ENCODE measurements around the gene CDC42EP4. TPM values are rescaled to one million over a fixed set of nuclear protein-coding genes. Genes with fewer than 3 reads are reported as not detected.
"Not testable (repeated sequence)": the region's sequence is repeated elsewhere in the genome, so short reads cannot be mapped to it uniquely, and the experiment has no call there.

Gene CDC42EP4
- total RNA-seq, 4 donors from 2014 or later, result 33.0 to 94.6 (median 69.7) TPM

GRCh38 chr17:73337330-73337710, 25.5 kb upstream of the CDC42EP4 start:
- intact Hi-C loops (cut with DNase I; ENCODE audit: low total_unique reads), result no loop called here
- DNase-seq (ENCODE audit: low spot score in 2 of 2), result no peak
- no peak for TF ChIP-seq POLR2A (IDR thresholded peaks at IDR 0.05)
- no peak for TF ChIP-seq CTCF (IDR thresholded peaks at IDR 0.05)
- 83 to 84% methylated on average over 4 of the region's 4 CpGs for WGBS, 2 donors
- H3K4me3 ChIP-seq (ENCODE audit: low read depth, poor library complexity, severe bottlenecking), result no peak overlapping the region

- H3K4me3 ChIP-seq (ENCODE audit: low read depth, poor library complexity, severe bottlenecking), result no peak overlapping the region
- no peak for DNase-seq (ENCODE audit: low spot score in 2 of 2)
- no peak for TF ChIP-seq CTCF (IDR thresholded peaks at IDR 0.05)
- no peak for TF ChIP-seq POLR2A (IDR thresholded peaks at IDR 0.05)
- intact Hi-C loops (cut with DNase I; ENCODE audit: low total_unique reads), result no loop called here
- WGBS, 2 donors, result 74 to 77% methylated on average over 13 of the region's 13 CpGs
These were observed 24.9 kb upstream of the CDC42EP4 start for GRCh38 chr17:73336408-73337329.

GRCh38 chr17:73335591-73336407, 24.0 kb upstream of the CDC42EP4 start:
- TF ChIP-seq CTCF (IDR thresholded peaks at IDR 0.05), result no peak
- no peak for TF ChIP-seq POLR2A (IDR thresholded peaks at IDR 0.05)
- 64 to 68% methylated on average over 12 of the region's 12 CpGs for WGBS, 2 donors
- no peak for DNase-seq (ENCODE audit: low spot score in 2 of 2)

GRCh38 chr17:73334771-73335513, 23.1 kb upstream of the CDC42EP4 start:
- TF ChIP-seq CTCF (IDR thresholded peaks at IDR 0.05) (no peak), POLR2A (IDR thresholded peaks at IDR 0.05) (no peak)
- H3K4me3 ChIP-seq (ENCODE audit: low read depth, poor library complexity, severe bottlenecking), result no peak overlapping the region
- no peak for DNase-seq (ENCODE audit: low spot score in 2 of 2)
- 62 to 66% methylated on average over 12 of the region's 12 CpGs for WGBS, 2 donors
- intact Hi-C loops (cut with DNase I; ENCODE audit: low total_unique reads), result no loop called here

More at GRCh38 chr17:73335591-73336407, 24.0 kb upstream of the CDC42EP4 start:
- intact Hi-C loops (cut with DNase I; ENCODE audit: low total_unique reads), result no loop called here
- H3K4me3 ChIP-seq (ENCODE audit: low read depth, poor library complexity, severe bottlenecking), result no peak overlapping the region

- DNase-seq (ENCODE audit: low spot score in 2 of 2); H3K4me3 ChIP-seq (ENCODE audit: low read depth, poor library complexity, severe bottlenecking); intact Hi-C loops (cut with DNase I; ENCODE audit: low total_unique reads): not testable (repeated sequence)
- WGBS, 2 donors, result 44 to 57% methylated on average over 9 of the region's 9 CpGs
These were observed 21.6 kb upstream of the CDC42EP4 start for GRCh38 chr17:73333445-73333844.
